Stomach smooth muscle (tissue), 2 donors: ENCODE measurements around the gene C14orf119.

Experiments used
- H3K27ac ChIP-seq: one replicate; pipeline ENCODE4 v1.7.0; 2013; ENCODE audit warnings: mild to moderate bottlenecking, low read length, inconsistent platforms
- H3K27me3 ChIP-seq, 2 donors: one replicate each; pipeline ENCODE4 v1.7.0; 2013; ENCODE audit warnings: low read length in 2 of 2; ENCODE audit not compliant: insufficient read depth in 2 of 2, control insufficient read depth in 1 of 2
- H3K36me3 ChIP-seq, 2 donors: one replicate each; pipeline ENCODE4 v1.7.0; 2013; ENCODE audit warnings: low read length in 2 of 2; ENCODE audit not compliant: control insufficient read depth in 2 of 2, insufficient read depth in 2 of 2
- H3K4me1 ChIP-seq: one replicate; pipeline ENCODE4 v1.7.0; 2013; ENCODE audit warnings: low read length; ENCODE audit not compliant: control insufficient read depth, insufficient read depth
- H3K4me3 ChIP-seq, 2 donors: one replicate each; pipeline ENCODE4 v1.7.0; 2013; ENCODE audit warnings: low read length in 2 of 2
- H3K9ac ChIP-seq, 2 donors: one replicate each; pipeline ENCODE4 v1.7.0; 2013; ENCODE audit warnings: low read length in 2 of 2, mild to moderate bottlenecking in 1 of 2
- H3K9me3 ChIP-seq, 2 donors: one replicate each; pipeline ENCODE4 v1.7.0; 2013; ENCODE audit warnings: low read length in 2 of 2; ENCODE audit not compliant: control insufficient read depth in 2 of 2
- donor health status: healthy.
- donor health status: Pancreatic carcinoma.

Gene C14orf119

DNA sequence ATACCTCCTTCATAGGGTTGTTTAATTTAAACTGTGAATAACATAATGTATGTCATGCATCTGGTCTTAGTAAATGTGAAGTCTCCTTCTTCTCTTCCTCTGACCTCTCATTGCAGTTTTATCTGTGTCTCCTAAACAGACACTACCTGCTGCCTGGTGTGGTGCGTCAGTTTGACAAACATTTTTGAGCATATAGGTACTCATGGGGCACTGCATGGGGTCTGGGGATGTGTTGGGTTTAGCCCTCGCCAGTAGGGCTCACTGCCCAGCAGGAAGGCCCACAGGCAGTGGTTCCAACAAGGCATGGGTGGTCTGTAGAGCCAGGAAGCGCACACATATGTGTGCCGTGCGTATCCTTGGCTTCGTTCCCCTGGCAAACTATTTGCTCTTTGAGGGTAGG, 26.8 kb downstream of the C14orf119 start:
- Histone ChIP-seq H3K27me3 (peaks cover 0 to 3% of the 10 kb centered on the region in 2 donors), H3K9me3 (no peaks in the 10 kb centered on the region), H3K4me3 (no peak overlapping the region), H3K36me3 (no peaks in the 10 kb centered on the region), H3K9ac (no peak overlapping the region), H3K4me1 (peaks cover 15% of the 10 kb centered on the region), H3K27ac (no peak overlapping the region)

DNA sequence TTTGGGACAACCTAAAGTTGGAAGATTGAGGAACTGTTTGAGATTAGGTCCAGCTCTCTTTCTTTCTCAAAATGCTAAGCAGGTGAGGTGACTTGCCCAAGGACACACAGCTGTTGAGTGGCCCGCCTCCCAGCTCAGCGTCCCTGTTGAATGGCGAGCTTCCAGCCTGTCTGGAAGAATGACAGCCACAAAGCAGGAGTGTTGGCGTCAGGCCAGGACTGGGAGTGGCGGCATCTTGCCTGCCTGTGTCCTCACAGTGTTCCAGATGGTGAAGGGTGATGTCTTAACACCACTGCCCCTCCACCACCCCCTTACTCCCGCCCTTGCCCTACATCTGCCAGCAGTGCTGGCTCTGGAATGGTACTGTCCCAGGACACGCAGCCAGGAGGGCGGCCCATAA, 28.1 kb downstream of the C14orf119 start:
- Histone ChIP-seq H3K9me3 (no peaks in the 10 kb centered on the region), H3K4me1 (peaks cover 15% of the 10 kb centered on the region), H3K27me3 (no peaks in the 10 kb centered on the region), H3K4me3 (no peak overlapping the region), H3K36me3 (peaks cover 0 to 7% of the 10 kb centered on the region in 2 donors), H3K9ac (no peak overlapping the region), H3K27ac (no peak overlapping the region)

DNA sequence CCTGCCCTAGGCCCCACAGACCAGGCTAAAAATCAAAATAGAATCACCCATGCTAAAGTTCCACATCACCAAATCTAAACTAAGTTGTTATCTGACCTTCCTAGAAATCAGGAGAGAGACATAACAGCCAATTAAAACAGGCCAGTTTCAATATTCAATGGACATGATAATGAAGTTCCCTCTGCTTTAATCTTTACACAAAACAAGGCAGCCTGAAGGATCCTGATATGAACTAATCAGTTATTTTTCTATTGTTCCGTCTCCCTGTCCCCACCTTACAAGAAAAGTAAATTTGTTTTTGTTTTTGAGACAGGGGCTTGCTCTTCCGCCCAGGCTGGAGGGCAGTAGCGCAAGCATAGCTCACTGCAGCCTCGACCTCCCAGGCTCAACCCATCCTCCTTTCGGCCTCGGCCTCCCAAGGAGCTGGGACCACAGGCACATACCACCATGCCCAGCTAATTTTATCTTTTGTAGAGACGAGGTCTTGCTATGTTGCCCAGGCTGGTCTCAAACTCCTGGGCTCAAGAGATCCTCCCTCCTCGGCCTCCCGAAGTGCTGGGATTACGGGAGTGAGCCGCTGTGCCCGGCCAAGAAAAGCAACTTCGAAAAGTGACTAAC, 29.1 kb downstream of the C14orf119 start:
- Histone ChIP-seq H3K9ac (no peak overlapping the region), H3K27me3 (no peaks in the 10 kb centered on the region), H3K4me3 (no peak overlapping the region), H3K4me1 (peaks cover 15% of the 10 kb centered on the region), H3K36me3 (peaks cover 0 to 17% of the 10 kb centered on the region in 2 donors), H3K27ac (no peak overlapping the region), H3K9me3 (no peaks in the 10 kb centered on the region)

GRCh38 chr14:23125011-23125410, 29.7 kb downstream of the C14orf119 start:
- no peak overlapping the region for H3K4me3 ChIP-seq
- peaks cover 0 to 21% of the 10 kb centered on the region in 2 donors for H3K36me3 ChIP-seq
- peaks cover 15% of the 10 kb centered on the region for H3K4me1 ChIP-seq
- H3K27ac ChIP-seq = no peak overlapping the region
- no peaks in the 10 kb centered on the region for H3K9me3 ChIP-seq
- no peak overlapping the region for H3K9ac ChIP-seq
- no peaks in the 10 kb centered on the region for H3K27me3 ChIP-seq

- peaks cover 0 to 26% of the 10 kb centered on the region in 2 donors for H3K36me3 ChIP-seq
- H3K9ac ChIP-seq = no peak overlapping the region
- H3K4me3 ChIP-seq = no peak overlapping the region
- no peak overlapping the region for H3K27ac ChIP-seq
- H3K9me3 ChIP-seq = no peaks in the 10 kb centered on the region
- no peaks in the 10 kb centered on the region for H3K27me3 ChIP-seq
- peaks cover 10% of the 10 kb centered on the region for H3K4me1 ChIP-seq
These were observed 30.7 kb downstream of the C14orf119 start for GRCh38 chr14:23125933-23126524.

GRCh38 chr14:23126548-23127278, 31.4 kb downstream of the C14orf119 start:
- Histone ChIP-seq H3K36me3 (peaks cover 0 to 31% of the 10 kb centered on the region in 2 donors), H3K4me1 (peaks cover 5% of the 10 kb centered on the region), H3K27ac (no peak overlapping the region), H3K9ac (no peak overlapping the region), H3K4me3 (no peak overlapping the region), H3K27me3 (no peaks in the 10 kb centered on the region), H3K9me3 (no peaks in the 10 kb centered on the region)

DNA sequence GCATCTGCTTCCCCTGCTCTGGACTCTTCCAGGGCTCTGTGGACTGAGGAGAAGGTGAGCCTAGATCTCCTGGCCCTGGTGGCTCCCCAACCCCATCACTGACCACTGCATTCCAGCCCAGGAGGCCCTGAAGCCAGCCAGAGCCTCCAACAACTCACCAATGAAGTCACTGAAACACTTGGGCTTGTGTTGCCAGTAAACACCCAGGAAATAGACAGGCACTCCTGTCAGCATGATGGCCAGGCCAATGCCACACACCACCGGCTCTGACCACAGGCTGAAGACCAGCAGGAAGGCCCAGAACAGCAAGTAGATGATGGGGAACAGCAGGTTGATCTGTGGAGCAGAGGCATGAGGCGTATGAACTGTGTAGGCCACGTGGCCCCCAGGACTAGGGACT, 32.6 kb downstream of the C14orf119 start:
- Histone ChIP-seq H3K4me3 (no peak overlapping the region), H3K27ac (no peak overlapping the region), H3K9ac (no peak overlapping the region), H3K27me3 (no peaks in the 10 kb centered on the region), H3K9me3 (no peaks in the 10 kb centered on the region), H3K36me3 (peaks cover 0 to 31% of the 10 kb centered on the region in 2 donors), H3K4me1 (peaks cover 5% of the 10 kb centered on the region)

- H3K36me3 ChIP-seq = peaks cover 0 to 31% of the 10 kb centered on the region in 2 donors
- H3K4me3 ChIP-seq = no peak overlapping the region
- no peak overlapping the region for H3K9ac ChIP-seq
- H3K27me3 ChIP-seq = no peaks in the 10 kb centered on the region
- no peaks in the 10 kb centered on the region for H3K9me3 ChIP-seq
- H3K4me1 ChIP-seq = peaks cover 3% of the 10 kb centered on the region
- no peak overlapping the region for H3K27ac ChIP-seq
These were observed 33.9 kb downstream of the C14orf119 start for GRCh38 chr14:23128969-23129758.

- H3K36me3 ChIP-seq = peaks cover 0 to 31% of the 10 kb centered on the region in 2 donors
- no peak overlapping the region for H3K9ac ChIP-seq
- no peak overlapping the region for H3K27ac ChIP-seq
- no peak overlapping the region for H3K4me3 ChIP-seq
- no peaks in the 10 kb centered on the region for H3K27me3 ChIP-seq
- peaks cover 3% of the 10 kb centered on the region for H3K4me1 ChIP-seq
- H3K9me3 ChIP-seq = no peaks in the 10 kb centered on the region
These were observed 34.5 kb downstream of the C14orf119 start for GRCh38 chr14:23129759-23130316.

DNA sequence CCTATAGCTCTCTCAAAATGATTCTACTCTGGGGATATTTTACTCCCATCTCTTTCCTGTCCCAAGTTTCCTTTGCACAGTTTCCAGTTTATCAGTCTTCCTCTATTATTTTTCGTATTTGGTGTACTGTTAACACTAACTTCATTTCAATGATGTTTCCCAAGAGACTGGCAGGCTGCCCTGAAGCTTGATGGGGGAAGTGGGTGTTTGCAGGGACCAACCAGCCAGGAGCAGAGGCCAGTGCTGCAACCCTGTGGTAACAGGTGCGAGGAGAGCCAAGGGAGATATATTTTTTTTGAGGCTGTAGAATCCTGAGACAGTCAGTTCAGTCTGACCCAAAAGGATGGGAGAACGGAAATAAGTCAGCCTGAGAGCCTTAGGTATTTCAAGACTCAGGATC, 35.6 kb downstream of the C14orf119 start:
- Histone ChIP-seq H3K4me1 (peaks cover under 1% of the 10 kb centered on the region), H3K27ac (peak overlapping the region; percentile 6), H3K9ac (no peak overlapping the region), H3K36me3 (peaks cover 0 to 31% of the 10 kb centered on the region in 2 donors), H3K4me3 (no peak overlapping the region), H3K9me3 (no peaks in the 10 kb centered on the region), H3K27me3 (no peaks in the 10 kb centered on the region)
